H9 (cell line): ENCODE results near the gene AKNAD1. TPM values are rescaled to one million over a fixed set of nuclear protein-coding genes. Genes with fewer than 3 reads are reported as not detected.

ENCODE experiments used
- DNase-seq: peaks from one replicate; pipeline ENCODE4 v3.0.0-alpha.2; 2017
- H2AFZ ChIP-seq: one replicate; pipeline ENCODE4 v1.6.1; 2013; ENCODE audit warnings: mild to moderate bottlenecking, low read length, control low read depth, moderate library complexity
- H2AK5ac ChIP-seq: 2 replicates; pipeline ENCODE4 v1.6.1; 2013; ENCODE audit warnings: low read length, control low read depth, mixed read lengths; ENCODE audit not compliant: insufficient read length
- H2BK120ac ChIP-seq: one replicate; pipeline ENCODE4 v1.6.1; 2013; ENCODE audit warnings: low read depth, mild to moderate bottlenecking, low read length, control low read depth, inconsistent platforms; ENCODE audit not compliant: poor library complexity, severe bottlenecking
- H2BK12ac ChIP-seq: 2 replicates; pipeline ENCODE4 v1.6.1; 2013; ENCODE audit warnings: low read length, control low read depth, mixed read lengths, low read depth; ENCODE audit not compliant: insufficient read length
- H2BK15ac ChIP-seq: 2 replicates; pipeline ENCODE4 v1.6.1; 2013; ENCODE audit warnings: low read depth, low read length, control low read depth
- H2BK20ac ChIP-seq: one replicate; pipeline ENCODE4 v1.6.1; 2013; ENCODE audit warnings: low read depth, mild to moderate bottlenecking, low read length, control low read depth, inconsistent platforms; ENCODE audit not compliant: poor library complexity, severe bottlenecking
- H2BK5ac ChIP-seq: 2 replicates; pipeline ENCODE4 v1.6.1; 2013; ENCODE audit warnings: low read length, control low read depth, mixed read lengths; ENCODE audit not compliant: insufficient read length
- H3K14ac ChIP-seq: 2 replicates; pipeline ENCODE4 v1.6.1; 2013; ENCODE audit warnings: low read length, control low read depth; ENCODE audit not compliant: insufficient read depth
- H3K18ac ChIP-seq: 2 replicates; pipeline ENCODE4 v1.6.1; 2013; ENCODE audit warnings: low read depth, mild to moderate bottlenecking, mixed read lengths, low read length, control low read depth; ENCODE audit not compliant: insufficient read length
- H3K23ac ChIP-seq: 2 replicates; pipeline ENCODE4 v1.6.1; 2013; ENCODE audit warnings: low read length, control low read depth, mixed read lengths, low read depth; ENCODE audit not compliant: insufficient read length
- H3K23me2 ChIP-seq: 2 replicates; pipeline ENCODE4 v1.6.1; 2013; ENCODE audit warnings: low read depth, mild to moderate bottlenecking, mixed read lengths, low read length, control low read depth; ENCODE audit not compliant: insufficient read length, poor library complexity, severe bottlenecking
- H3K27ac ChIP-seq: 2 replicates; pipeline ENCODE4 v1.5.1; 2013; ENCODE audit warnings: low read length, control low read depth, mixed read lengths, low read depth; ENCODE audit not compliant: insufficient read length
- H3K27me3 ChIP-seq: 2 replicates; pipeline ENCODE4 v1.6.1; 2013; ENCODE audit warnings: low read length, control low read depth, inconsistent platforms; ENCODE audit not compliant: insufficient read depth
- H3K4ac ChIP-seq: 2 replicates; pipeline ENCODE4 v1.6.1; 2013; ENCODE audit warnings: low read depth, mild to moderate bottlenecking, control low read depth, inconsistent platforms, low read length, moderate library complexity
- H3K4me1 ChIP-seq: 2 replicates; pipeline ENCODE4 v1.6.1; 2013; ENCODE audit warnings: low read length, control low read depth, inconsistent platforms; ENCODE audit not compliant: insufficient read depth
- H3K4me2 ChIP-seq: 2 replicates; pipeline ENCODE4 v1.6.1; 2013; ENCODE audit warnings: low read length, control low read depth, mixed read lengths; ENCODE audit not compliant: insufficient read length, insufficient read depth
- H3K56ac ChIP-seq: 2 replicates; pipeline ENCODE4 v1.6.1; 2013; ENCODE audit warnings: low read depth, mild to moderate bottlenecking, mixed read lengths, low read length, control low read depth; ENCODE audit not compliant: insufficient read length
- H3K79me1 ChIP-seq: 2 replicates; pipeline ENCODE4 v1.6.1; 2013; ENCODE audit warnings: low read depth, mild to moderate bottlenecking, moderate library complexity, low read length, control low read depth, inconsistent platforms; ENCODE audit not compliant: insufficient read depth, poor library complexity, severe bottlenecking
- H3K79me2 ChIP-seq: 2 replicates; pipeline ENCODE4 v1.6.1; 2013; ENCODE audit warnings: low read length, control low read depth, inconsistent platforms; ENCODE audit not compliant: insufficient read depth
- H3K9ac ChIP-seq: 2 replicates; pipeline ENCODE4 v1.6.1; 2013; ENCODE audit warnings: low read length, control low read depth, mixed read lengths; ENCODE audit not compliant: insufficient read length; ENCODE audit errors: extremely low read depth
- H3K9me3 ChIP-seq: one replicate; pipeline ENCODE4 v1.6.1; 2013; ENCODE audit warnings: low read depth, low read length, inconsistent platforms; ENCODE audit not compliant: control insufficient read depth
- H3T11ph ChIP-seq: one replicate; pipeline ENCODE4 v1.6.1; 2013; ENCODE audit warnings: mild to moderate bottlenecking, low read length, control low read depth, inconsistent platforms
- H4K20me1 ChIP-seq: one replicate; pipeline ENCODE4 v1.6.1; 2013; ENCODE audit not compliant: control insufficient read depth, insufficient read length, insufficient read depth
- H4K5ac ChIP-seq: 2 replicates; pipeline ENCODE4 v1.6.1; 2013; ENCODE audit warnings: low read depth, mild to moderate bottlenecking, mixed read lengths, low read length, control low read depth; ENCODE audit not compliant: insufficient read length
- H4K8ac ChIP-seq: replicated peaks from 2 replicates; pipeline ENCODE4 v1.6.1; 2013; ENCODE audit warnings: low read length, control low read depth, mixed read lengths, low read depth; ENCODE audit not compliant: insufficient read length
- H4K91ac ChIP-seq: 2 replicates; pipeline ENCODE4 v1.6.1; 2013; ENCODE audit warnings: low read depth, mild to moderate bottlenecking, moderate library complexity, mixed read lengths, low read length, control low read depth; ENCODE audit not compliant: insufficient read length
- H3K27ac Mint-ChIP-seq, 3 experiments: 2 replicates in 2 of 3; 3 replicates in 1 of 3; pipeline ENCODE4 v1.8.0; 2020 to 2021; ENCODE audit warnings: mixed read lengths in 3 of 3, mild to moderate bottlenecking in 1 of 3, moderate library complexity in 1 of 3
- H3K27me3 Mint-ChIP-seq: 2 replicates; pipeline ENCODE4 v1.8.0; 2021; ENCODE audit warnings: low read depth, mild to moderate bottlenecking, moderate library complexity, mixed read lengths
- H3K36me3 Mint-ChIP-seq, 3 experiments: 2 replicates in 2 of 3; 3 replicates in 1 of 3; pipeline ENCODE4 v1.8.0; 2020 to 2021; ENCODE audit warnings: low read depth in 3 of 3, mixed read lengths in 3 of 3; ENCODE audit not compliant: insufficient read depth in 1 of 3
- H3K4me1 Mint-ChIP-seq, 2 experiments: 2 replicates each; pipeline ENCODE4 v1.8.0; 2020; ENCODE audit warnings: mixed read lengths in 2 of 2
- H3K4me3 Mint-ChIP-seq, 2 experiments: 2 replicates in 1 of 2; 3 replicates in 1 of 2; pipeline ENCODE4 v1.8.0; 2020 to 2021; ENCODE audit warnings: mild to moderate bottlenecking in 2 of 2, mixed read lengths in 2 of 2, moderate library complexity in 1 of 2
- H3K9me3 Mint-ChIP-seq, 2 experiments: 2 replicates in 1 of 2; 3 replicates in 1 of 2; pipeline ENCODE4 v1.8.0; 2020; ENCODE audit warnings: mild to moderate bottlenecking in 2 of 2, mixed read lengths in 2 of 2, moderate library complexity in 1 of 2
- WGBS: extraction: QIAGEN DNeasy Blood & Tissue Kit; methylation state at CpG from one replicate; pipeline ENCODE4 v1.1.7; 2013; ENCODE audit warnings: missing lambda C conversion rate, low lambda C conversion rate, mixed read lengths; ENCODE audit not compliant: insufficient read length; ENCODE audit errors: extremely low coverage; 5-methylcytosine and 5-hydroxymethylcytosine counted together
- total RNA-seq: library from RNA; stranded (reverse); gene quantifications from 2 replicates; pipeline ENCODE4 v1.2.1, GENCODE V29; 2021
- TF ChIP-seq, protein P1 (sequence below): fragments of 200-600 bp; sonication (generic); conservative IDR thresholded peaks from 3 replicates; pipeline ENCODE4 v1.8.0; 2021; ENCODE audit warnings: antibody characterized with exemption, mild to moderate bottlenecking

Gene AKNAD1
- total RNA-seq, 1 experiment from 2014 or later: not detected

DNA sequence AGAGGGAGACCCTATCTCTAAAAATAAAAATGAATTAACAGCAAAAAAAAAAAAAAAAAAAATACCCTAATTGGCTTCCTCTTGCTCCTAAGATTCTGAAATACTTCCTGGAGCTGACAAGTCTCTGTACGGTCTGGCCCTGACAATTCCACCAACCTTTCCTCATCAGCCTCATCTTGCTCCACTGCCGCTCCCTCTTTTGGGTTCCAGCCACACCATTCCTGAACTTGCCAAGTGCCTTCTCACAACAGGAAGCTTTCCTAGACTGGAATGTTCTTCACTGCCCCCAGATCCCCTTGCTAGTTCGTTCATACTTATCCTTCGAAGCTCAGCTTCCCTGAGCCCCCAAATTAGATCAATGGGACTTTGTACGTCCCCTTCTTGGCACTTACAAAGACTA is 37.0 kb downstream of the AKNAD1 start:
- no peak overlapping the region for H3K23ac ChIP-seq
- H3T11ph ChIP-seq: no peak overlapping the region
- no peak overlapping the region for H2BK120ac ChIP-seq
- no peak overlapping the region for H3K56ac ChIP-seq
- no peak overlapping the region for H2BK20ac ChIP-seq
- no peak overlapping the region for H3K9ac ChIP-seq
- H3K18ac ChIP-seq: no peak overlapping the region
- H3K4me2 ChIP-seq: no peak overlapping the region
- DNase-seq: no peak
- Mint-ChIP-seq H3K9me3 (no peaks in the 10 kb centered on the region; a peak in 1 of 5 replicates), H3K27ac (no peak overlapping the region), H3K4me1 (peaks cover 27% of the 10 kb centered on the region in 2 experiments), H3K27me3 (peaks cover 2% of the 10 kb centered on the region), H3K36me3 (0 out of 7 replicates have a peak, but pooled peaks cover 0 to 3% (median 0%) of the 10 kb centered on the region in 3 experiments), H3K4me3 (no peak overlapping the region)
- no peak overlapping the region for H3K4ac ChIP-seq
- no peaks in the 10 kb centered on the region for H3K79me2 ChIP-seq
- H3K79me1 ChIP-seq: no peaks in the 10 kb centered on the region
- H2BK15ac ChIP-seq: no peak overlapping the region
- H3K27me3 ChIP-seq: no peaks in the 10 kb centered on the region
- TF ChIP-seq, protein P1, sequence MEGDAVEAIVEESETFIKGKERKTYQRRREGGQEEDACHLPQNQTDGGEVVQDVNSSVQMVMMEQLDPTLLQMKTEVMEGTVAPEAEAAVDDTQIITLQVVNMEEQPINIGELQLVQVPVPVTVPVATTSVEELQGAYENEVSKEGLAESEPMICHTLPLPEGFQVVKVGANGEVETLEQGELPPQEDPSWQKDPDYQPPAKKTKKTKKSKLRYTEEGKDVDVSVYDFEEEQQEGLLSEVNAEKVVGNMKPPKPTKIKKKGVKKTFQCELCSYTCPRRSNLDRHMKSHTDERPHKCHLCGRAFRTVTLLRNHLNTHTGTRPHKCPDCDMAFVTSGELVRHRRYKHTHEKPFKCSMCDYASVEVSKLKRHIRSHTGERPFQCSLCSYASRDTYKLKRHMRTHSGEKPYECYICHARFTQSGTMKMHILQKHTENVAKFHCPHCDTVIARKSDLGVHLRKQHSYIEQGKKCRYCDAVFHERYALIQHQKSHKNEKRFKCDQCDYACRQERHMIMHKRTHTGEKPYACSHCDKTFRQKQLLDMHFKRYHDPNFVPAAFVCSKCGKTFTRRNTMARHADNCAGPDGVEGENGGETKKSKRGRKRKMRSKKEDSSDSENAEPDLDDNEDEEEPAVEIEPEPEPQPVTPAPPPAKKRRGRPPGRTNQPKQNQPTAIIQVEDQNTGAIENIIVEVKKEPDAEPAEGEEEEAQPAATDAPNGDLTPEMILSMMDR: no peak
- H4K20me1 ChIP-seq: no peaks in the 10 kb centered on the region
- no CpG with 5 or more reads among the region's 5 CpGs for WGBS
- no peak overlapping the region for H4K8ac ChIP-seq
- H3K23me2 ChIP-seq: no peaks in the 10 kb centered on the region
- no peak overlapping the region for H3K14ac ChIP-seq
- no peak overlapping the region for H2BK12ac ChIP-seq
- no peak overlapping the region for H3K27ac ChIP-seq
- no peaks in the 10 kb centered on the region for H3K9me3 ChIP-seq
- H3K4me1 ChIP-seq: no peaks in the 10 kb centered on the region; the same call in 1 of the 2 replicates
- H2AK5ac ChIP-seq: no peak overlapping the region
- H2AFZ ChIP-seq: no peak overlapping the region
- no peak overlapping the region for H2BK5ac ChIP-seq
- H4K5ac ChIP-seq: no peak overlapping the region
- H4K91ac ChIP-seq: no peak overlapping the region
